ENCODE data around the gene SMCO2.

DNA sequence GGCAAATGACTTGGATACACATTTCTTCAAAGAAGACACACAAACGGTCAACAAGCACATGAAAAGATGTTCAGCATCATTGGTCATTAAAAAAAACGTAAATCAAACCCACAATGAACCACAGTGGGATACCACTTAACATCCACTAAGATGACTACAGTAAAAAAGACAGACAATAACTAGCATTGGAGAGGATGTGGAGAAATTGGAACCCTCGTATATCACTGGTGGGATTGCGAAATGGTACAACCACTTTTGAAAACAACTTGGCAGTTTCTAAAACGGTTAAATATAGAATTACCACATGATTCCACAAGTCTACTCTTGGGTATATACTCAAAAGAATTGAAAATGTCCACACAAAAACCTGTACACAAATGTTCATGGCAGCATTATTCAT, 52.2 kb downstream of the SMCO2 start:
- TF ChIP-seq KAT7 (CRISPR knock-in tag; IDR thresholded peaks at IDR 0.05; ENCODE audit: borderline replicate concordance) (no peak), CHD1 (IDR thresholded peaks at IDR 0.05; ENCODE audit: low read length) (no peak), RB1 (IDR thresholded peaks at IDR 0.05; ENCODE audit: low read depth) (no peak), EZH2 (IDR thresholded peaks at IDR 0.05; ENCODE audit: borderline replicate concordance, low read depth, low read length) (no peak), ARID1B (IDR thresholded peaks at IDR 0.05) (no peak), MTA2 (IDR thresholded peaks at IDR 0.05; ENCODE audit: low read depth) (no peak), ERF (CRISPR knock-in tag; IDR thresholded peaks at IDR 0.05) (no peak), NR1H2 (CRISPR knock-in tag; IDR thresholded peaks at IDR 0.05) (no peak), GATAD2A (IDR thresholded peaks at IDR 0.05) (no peak)
- TF ChIP-seq, protein P1, sequence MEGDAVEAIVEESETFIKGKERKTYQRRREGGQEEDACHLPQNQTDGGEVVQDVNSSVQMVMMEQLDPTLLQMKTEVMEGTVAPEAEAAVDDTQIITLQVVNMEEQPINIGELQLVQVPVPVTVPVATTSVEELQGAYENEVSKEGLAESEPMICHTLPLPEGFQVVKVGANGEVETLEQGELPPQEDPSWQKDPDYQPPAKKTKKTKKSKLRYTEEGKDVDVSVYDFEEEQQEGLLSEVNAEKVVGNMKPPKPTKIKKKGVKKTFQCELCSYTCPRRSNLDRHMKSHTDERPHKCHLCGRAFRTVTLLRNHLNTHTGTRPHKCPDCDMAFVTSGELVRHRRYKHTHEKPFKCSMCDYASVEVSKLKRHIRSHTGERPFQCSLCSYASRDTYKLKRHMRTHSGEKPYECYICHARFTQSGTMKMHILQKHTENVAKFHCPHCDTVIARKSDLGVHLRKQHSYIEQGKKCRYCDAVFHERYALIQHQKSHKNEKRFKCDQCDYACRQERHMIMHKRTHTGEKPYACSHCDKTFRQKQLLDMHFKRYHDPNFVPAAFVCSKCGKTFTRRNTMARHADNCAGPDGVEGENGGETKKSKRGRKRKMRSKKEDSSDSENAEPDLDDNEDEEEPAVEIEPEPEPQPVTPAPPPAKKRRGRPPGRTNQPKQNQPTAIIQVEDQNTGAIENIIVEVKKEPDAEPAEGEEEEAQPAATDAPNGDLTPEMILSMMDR (IDR thresholded peaks at IDR 0.05 in 2 of 3, conservative IDR thresholded peaks at IDR 0.05 in 1 of 3; ENCODE audit: insufficient read depth in 2 of 3, low read depth in 1 of 3, low read length in 3 of 3) = no peak
- TF ChIP-seq, protein P2, sequence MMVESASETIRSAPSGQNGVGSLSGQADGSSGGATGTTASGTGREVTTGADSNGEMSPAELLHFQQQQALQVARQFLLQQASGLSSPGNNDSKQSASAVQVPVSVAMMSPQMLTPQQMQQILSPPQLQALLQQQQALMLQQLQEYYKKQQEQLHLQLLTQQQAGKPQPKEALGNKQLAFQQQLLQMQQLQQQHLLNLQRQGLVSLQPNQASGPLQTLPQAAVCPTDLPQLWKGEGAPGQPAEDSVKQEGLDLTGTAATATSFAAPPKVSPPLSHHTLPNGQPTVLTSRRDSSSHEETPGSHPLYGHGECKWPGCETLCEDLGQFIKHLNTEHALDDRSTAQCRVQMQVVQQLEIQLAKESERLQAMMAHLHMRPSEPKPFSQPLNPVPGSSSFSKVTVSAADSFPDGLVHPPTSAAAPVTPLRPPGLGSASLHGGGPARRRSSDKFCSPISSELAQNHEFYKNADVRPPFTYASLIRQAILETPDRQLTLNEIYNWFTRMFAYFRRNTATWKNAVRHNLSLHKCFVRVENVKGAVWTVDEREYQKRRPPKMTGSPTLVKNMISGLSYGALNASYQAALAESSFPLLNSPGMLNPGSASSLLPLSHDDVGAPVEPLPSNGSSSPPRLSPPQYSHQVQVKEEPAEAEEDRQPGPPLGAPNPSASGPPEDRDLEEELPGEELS (CRISPR knock-in tag; IDR thresholded peaks at IDR 0.05; ENCODE audit: borderline replicate concordance) = no peak
- TF ChIP-seq, protein P3, sequence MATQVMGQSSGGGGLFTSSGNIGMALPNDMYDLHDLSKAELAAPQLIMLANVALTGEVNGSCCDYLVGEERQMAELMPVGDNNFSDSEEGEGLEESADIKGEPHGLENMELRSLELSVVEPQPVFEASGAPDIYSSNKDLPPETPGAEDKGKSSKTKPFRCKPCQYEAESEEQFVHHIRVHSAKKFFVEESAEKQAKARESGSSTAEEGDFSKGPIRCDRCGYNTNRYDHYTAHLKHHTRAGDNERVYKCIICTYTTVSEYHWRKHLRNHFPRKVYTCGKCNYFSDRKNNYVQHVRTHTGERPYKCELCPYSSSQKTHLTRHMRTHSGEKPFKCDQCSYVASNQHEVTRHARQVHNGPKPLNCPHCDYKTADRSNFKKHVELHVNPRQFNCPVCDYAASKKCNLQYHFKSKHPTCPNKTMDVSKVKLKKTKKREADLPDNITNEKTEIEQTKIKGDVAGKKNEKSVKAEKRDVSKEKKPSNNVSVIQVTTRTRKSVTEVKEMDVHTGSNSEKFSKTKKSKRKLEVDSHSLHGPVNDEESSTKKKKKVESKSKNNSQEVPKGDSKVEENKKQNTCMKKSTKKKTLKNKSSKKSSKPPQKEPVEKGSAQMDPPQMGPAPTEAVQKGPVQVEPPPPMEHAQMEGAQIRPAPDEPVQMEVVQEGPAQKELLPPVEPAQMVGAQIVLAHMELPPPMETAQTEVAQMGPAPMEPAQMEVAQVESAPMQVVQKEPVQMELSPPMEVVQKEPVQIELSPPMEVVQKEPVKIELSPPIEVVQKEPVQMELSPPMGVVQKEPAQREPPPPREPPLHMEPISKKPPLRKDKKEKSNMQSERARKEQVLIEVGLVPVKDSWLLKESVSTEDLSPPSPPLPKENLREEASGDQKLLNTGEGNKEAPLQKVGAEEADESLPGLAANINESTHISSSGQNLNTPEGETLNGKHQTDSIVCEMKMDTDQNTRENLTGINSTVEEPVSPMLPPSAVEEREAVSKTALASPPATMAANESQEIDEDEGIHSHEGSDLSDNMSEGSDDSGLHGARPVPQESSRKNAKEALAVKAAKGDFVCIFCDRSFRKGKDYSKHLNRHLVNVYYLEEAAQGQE (IDR thresholded peaks at IDR 0.05; ENCODE audit: borderline replicate concordance) = no peak
- TF ChIP-seq, protein P3 (CRISPR knock-in tag; IDR thresholded peaks at IDR 0.05; ENCODE audit: low read depth) = no peak
- TF ChIP-seq, protein P4, sequence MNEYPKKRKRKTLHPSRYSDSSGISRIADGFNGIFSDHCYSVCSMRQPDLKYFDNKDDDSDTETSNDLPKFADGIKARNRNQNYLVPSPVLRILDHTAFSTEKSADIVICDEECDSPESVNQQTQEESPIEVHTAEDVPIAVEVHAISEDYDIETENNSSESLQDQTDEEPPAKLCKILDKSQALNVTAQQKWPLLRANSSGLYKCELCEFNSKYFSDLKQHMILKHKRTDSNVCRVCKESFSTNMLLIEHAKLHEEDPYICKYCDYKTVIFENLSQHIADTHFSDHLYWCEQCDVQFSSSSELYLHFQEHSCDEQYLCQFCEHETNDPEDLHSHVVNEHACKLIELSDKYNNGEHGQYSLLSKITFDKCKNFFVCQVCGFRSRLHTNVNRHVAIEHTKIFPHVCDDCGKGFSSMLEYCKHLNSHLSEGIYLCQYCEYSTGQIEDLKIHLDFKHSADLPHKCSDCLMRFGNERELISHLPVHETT (CRISPR knock-in tag; conservative IDR thresholded peaks at IDR 0.05 in 1 of 2, IDR thresholded peaks at IDR 0.05 in 1 of 2) = no peak
- TF ChIP-seq, protein P5, sequence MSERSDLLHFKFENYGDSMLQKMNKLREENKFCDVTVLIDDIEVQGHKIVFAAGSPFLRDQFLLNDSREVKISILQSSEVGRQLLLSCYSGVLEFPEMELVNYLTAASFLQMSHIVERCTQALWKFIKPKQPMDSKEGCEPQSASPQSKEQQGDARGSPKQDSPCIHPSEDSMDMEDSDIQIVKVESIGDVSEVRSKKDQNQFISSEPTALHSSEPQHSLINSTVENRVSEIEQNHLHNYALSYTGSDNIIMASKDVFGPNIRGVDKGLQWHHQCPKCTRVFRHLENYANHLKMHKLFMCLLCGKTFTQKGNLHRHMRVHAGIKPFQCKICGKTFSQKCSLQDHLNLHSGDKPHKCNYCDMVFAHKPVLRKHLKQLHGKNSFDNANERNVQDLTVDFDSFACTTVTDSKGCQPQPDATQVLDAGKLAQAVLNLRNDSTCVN (CRISPR knock-in tag; IDR thresholded peaks at IDR 0.05) = no peak

All from K562 (cell line).